ENCODE data around the gene AKAP1.
"Not testable (repeated sequence)": the region's sequence is repeated elsewhere in the genome, so short reads cannot be mapped to it uniquely, and the experiment has no call there.

AKAP1 gene

DNA sequence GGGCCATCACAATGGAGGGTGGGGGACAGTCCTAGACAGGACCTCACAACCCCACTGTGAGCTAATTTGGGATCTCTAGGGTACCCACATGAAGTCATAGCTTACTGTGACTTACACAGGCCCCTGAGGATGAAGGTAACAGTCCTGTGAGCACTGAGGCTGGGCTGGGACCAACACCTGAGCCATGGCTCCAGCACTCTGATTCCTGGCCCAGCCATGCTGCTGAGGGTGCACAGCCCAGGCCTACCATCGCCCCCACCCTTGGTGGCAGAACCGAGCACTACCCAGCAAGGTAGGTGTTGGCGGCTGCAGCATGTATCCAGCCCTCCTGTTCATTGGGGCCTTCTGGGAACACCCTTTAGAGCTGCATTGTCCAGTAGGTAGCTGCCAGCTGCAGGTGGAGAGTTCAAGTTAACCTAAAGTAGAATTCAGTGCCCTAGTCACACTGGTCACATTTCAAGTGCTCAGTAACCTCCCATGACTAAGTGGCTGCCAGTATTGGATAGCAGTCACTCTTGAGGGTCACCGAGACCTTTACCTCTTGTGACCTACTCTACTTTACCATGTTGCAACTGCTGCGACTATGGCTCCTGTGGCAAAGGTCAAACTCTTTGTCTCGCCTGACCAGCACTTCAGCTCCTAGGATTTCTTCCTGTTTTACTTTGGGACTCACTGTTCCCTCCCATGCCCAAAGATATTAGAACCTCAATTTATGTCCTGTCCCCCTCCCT is 11.6 kb downstream of the AKAP1 start:
- peak overlapping the region; percentile 51; the same call in 1 of the 2 replicates for H3K27ac ChIP-seq
- TF ChIP-seq CTCF (IDR thresholded peaks at IDR 0.05), result no peak
- TF ChIP-seq ZFX (IDR thresholded peaks at IDR 0.05; ENCODE audit: borderline replicate concordance), result no peak

- H3K27ac ChIP-seq, result peak overlapping the region; percentile 51
- no peak for TF ChIP-seq CTCF (IDR thresholded peaks at IDR 0.05)
- TF ChIP-seq ZFX (IDR thresholded peaks at IDR 0.05; ENCODE audit: borderline replicate concordance), result no peak
Measured at GRCh38 chr17:57097832-57098421, 12.9 kb downstream of the AKAP1 start.

GRCh38 chr17:57099165-57099564 is 14.1 kb downstream of the AKAP1 start:
- TF ChIP-seq ZFX (IDR thresholded peaks at IDR 0.05; ENCODE audit: borderline replicate concordance) (no peak), CTCF (IDR thresholded peaks at IDR 0.05) (no peak)
- H3K27ac ChIP-seq, result no peak overlapping the region

DNA sequence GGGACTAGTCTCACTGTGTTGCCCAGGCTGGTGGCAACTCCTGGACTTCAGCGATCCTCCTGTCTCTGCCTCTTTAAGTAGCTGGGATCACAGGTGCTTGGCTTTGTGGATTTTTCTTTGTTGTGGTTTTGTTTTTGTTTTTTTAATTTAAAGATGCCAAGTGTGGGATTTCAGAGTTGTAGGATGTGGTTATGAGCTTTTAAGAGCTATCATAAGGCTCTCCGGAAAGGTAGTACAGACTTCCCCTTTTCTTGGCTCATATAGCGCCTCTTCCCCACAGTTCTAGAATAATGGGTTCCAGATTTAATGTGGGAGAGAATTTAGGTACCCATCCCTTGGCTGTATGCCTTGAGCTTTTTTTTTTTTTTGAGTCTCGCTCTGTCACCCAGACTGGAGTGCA is 17.1 kb downstream of the AKAP1 start:
- TF ChIP-seq ZFX (IDR thresholded peaks at IDR 0.05; ENCODE audit: borderline replicate concordance), result no peak
- no peak for TF ChIP-seq CTCF (IDR thresholded peaks at IDR 0.05)
- no peak overlapping the region for H3K27ac ChIP-seq

- H3K27ac ChIP-seq, result not testable (repeated sequence)
Measured at GRCh38 chr17:57102660-57103059, 17.6 kb downstream of the AKAP1 start.

DNA sequence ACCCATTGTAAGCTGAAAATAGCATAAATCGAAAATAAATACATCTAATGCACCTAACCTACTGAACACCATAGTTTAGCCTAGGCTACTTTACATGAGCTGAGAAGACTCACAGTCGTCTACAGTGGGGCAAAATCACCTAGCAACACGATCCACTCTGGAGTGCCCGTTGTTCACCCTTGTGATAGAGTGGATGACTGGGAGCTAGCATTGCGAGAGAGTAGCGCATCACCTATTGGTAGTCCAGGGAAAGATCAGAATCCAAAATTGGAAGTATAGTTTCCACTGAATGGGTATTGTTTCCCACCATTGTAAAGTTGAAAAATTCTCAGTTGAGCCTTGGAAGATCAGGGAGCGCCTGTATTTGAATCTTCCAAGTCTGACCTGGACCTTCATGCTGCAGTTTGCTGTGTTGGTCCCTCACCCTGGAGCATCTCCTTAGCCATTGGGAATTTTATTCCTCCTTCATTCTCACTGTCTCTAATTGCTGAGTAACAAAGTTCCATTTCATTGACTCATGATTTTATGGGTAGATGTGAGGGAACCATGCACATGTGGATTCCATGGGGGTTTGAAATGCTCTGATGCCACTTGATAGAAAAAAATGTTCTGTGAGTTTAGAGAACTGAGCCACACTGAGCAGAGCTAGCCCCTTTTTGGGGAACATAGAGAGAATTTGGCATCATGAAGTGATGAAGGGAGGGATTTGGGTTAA is 19.6 kb downstream of the AKAP1 start:
- H3K27ac ChIP-seq, result no peak overlapping the region

DNA sequence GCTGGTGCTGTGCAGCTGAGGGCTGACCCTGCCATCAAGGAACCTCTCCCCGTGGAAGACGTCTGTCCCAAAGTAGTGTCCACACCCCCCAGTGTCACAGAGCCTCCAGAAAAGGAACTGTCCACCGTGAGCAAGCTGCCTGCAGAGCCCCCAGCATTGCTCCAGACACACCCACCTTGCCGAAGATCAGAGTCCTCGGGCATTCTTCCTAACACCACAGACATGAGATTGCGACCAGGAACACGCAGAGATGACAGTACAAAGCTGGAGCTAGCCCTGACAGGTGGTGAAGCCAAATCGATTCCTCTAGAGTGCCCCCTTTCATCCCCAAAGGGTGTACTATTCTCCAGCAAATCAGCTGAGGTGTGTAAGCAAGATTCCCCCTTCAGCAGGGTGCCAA is 20.5 kb downstream of the AKAP1 start:
- TF ChIP-seq CTCF (IDR thresholded peaks at IDR 0.05) (no peak), ZFX (IDR thresholded peaks at IDR 0.05; ENCODE audit: borderline replicate concordance) (no peak)
- H3K27ac ChIP-seq, result no peak overlapping the region

More for the DNA sequence above, 19.6 kb downstream of the AKAP1 start:
- no peak for TF ChIP-seq CTCF (IDR thresholded peaks at IDR 0.05)
- TF ChIP-seq ZFX (IDR thresholded peaks at IDR 0.05; ENCODE audit: borderline replicate concordance), result no peak
